GM12892 (cell line): Measurements from ENCODE around the gene DLK1.

Experiments used
- POLR2A ChIP-seq: IDR thresholded peaks from 2 replicates; pipeline ENCODE4 v1.6.1; 2011; ENCODE audit warnings: low read depth, low read length, control low read depth
- POLR2AphosphoS5 ChIP-seq: IDR thresholded peaks from 2 replicates; pipeline ENCODE4 v1.6.1; 2011; ENCODE audit warnings: low read depth, low read length, control low read depth
- TAF1 ChIP-seq: IDR thresholded peaks from 2 replicates; pipeline ENCODE4 v1.6.1; 2011; ENCODE audit warnings: low read depth, mild to moderate bottlenecking, control low read depth, low read length, borderline replicate concordance

DNA sequence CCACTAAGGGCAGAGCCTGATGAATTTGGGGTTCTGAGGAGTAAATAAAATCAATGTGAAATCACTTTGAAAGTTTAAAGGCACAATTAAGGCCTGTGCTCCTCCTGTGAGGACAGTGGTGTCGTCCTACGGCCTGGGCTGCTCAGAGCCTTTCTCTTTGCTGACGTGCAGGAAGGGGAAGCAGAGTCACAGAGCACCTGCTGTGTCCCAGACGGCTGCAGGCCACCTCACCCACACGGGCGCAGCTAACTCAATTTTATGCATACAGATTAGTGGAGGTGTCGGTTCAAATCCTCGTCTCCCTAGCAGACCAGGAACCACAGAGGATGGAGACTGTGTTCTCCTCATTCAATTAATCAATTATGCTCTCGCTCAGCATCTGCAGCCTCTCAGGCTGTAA, 11.4 kb upstream of the DLK1 start:
- no peak for TF ChIP-seq POLR2A
- TF ChIP-seq POLR2AphosphoS5: no peak
- no peak for TF ChIP-seq TAF1
